8988T (cell line): ENCODE results near the gene CTTNBP2.

Source experiments
- DNase-seq: peaks from one replicate; pipeline ENCODE4 v3.0.0; 2011

CTTNBP2 gene

GRCh38 chr7:117873310-117874190, at the start of gene CTTNBP2:
Gene CTTNBP2 (minus strand): TSS chr7:117873441. CDS start chr7:117873415, 26 bp downstream.
- no peak for DNase-seq

DNA sequence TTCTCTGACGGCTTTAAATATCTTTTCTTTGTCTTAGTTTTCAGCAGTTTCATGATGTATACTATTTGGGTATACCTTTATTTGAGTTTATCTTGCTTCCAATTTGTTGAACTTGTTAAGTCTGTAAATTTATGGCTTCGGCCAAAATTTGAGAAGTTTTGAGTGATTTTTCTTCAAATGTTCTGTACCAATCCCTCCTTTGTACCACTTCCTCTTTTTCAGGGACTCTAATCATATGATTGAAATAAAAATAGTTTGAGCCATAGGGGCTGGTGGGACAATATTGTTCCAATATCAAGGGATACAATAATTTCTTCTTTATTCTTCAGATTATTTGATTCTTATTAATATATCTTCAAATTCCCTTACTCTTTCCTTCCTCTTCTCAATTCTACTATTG, 43.1 kb upstream of the CTTNBP2 start:
- no peak for DNase-seq

- no peak for DNase-seq
Measured at GRCh38 chr7:117912421-117912820, 39.2 kb upstream of the CTTNBP2 start.

DNA sequence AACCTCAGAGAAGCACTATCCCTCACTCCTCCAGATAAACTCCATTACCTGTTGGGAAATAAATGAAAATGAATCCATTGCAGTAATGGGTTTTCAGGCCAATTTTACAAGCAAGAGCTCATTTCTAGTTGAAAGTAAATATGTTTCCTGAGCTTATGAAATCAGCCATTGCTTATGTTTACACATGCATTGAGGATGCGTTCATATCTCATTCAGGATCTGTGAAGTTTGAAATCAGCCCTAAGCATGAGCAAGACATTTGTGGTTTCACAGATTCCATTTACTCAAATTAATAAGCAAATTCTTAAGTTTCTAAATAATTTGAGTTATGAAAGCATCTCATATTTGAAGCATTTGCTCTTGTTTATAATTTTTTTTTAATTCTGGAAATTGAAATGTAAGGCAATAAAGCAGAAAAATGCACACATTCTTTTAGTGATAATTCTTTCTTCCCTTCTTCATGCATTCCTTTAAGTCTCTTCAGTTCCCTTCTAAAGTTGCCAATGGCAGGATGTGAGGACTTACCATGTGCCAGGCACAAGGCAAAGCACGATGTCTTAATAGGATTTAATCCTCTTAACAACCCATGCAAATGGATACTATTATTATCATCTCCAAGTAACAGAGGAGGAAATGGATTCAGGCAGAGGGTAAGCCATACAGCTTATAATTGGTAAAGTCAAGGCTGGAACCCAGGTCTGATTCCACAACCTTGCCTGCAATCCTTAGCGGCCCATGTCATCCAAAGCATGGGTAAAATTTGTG, 35.0 kb upstream of the CTTNBP2 start:
- DNase-seq: no peak

DNA sequence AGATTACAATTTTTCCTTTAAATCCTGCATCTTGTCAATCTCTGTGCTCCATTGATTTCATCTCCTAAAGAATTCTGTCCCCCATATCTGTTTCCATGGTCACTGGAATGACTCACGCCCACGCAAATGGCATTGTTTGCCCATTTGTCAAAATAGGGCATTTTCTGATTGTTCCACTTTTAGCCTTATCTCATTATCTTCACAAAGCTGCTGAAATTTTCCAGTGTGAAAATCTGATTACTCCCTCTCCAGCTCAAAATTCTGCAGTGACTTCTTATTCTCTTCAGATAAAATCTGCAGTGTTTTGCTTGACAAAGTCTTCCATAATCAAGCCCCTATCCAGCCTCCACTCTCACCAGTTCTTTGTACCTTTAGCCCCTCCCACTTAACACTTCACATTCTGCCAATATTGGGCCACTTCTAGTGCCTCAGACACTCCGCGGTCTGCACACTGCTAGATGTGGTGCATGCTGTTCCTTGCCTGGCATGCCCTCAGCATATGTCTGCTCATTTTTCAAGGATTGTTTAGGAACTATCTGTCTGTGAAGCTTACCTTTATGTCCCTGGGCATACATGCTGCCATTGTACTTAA, 33.9 kb upstream of the CTTNBP2 start:
- no peak for DNase-seq

DNA sequence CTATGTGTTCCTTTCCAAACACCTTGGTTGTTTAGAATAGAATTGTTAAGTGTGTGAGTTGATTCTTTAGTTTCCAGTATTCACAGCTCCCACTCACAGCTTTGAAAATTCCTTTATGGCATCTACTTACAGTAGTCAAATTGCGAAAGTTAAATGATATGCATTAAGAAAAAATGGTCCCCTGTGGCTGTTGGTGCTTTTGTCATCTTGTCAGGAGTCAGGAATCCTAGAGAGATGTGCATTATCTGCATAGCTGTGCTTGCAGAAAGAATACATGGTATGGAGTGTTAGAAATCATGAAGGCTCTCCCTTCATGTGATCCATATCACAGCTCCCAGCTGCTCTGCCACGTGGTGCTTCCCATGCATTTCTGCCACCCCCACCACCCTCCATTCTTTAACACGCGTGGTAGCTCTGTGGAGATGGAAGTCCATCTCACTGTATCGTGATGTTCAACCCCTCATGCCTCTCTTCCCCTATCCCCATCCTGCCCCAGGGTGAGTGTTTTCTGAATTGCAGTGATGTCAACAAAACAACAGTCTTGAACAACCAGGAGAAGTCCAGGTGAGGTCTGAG, 29.2 kb upstream of the CTTNBP2 start:
- DNase-seq: no peak

DNA sequence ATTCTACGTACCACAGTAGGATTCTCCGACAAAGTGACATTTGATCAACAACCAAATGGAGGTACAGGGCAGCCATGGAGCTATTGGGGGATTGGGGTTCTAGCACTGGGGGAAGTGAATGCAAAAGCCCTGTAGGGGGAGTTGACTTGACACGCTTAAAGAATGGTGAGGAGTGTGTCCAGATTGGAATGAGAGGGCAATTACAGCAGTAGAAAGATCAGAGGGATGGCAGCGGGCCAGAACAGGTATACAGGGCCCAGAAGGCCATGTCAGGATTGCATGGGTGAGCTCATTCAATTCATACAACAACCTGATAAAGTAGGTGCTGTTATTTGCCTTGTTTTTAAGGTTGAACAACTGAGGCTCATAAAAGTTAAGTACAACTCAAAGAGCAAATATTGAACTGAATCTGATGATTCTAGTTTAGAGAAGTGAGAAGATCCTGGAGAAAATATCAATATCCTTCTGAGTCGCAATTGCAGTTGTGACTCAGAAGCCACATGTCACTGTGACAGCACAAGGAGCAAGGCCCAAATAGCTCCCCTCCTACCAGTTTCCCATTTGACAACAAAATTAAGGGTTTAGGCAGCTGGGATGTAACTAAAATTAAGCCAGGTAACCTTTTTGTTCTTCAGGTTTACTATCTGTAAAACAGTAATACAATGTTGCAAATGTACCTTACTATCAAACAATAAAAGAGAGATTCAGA, 28.0 kb upstream of the CTTNBP2 start:
- no peak for DNase-seq

GRCh38 chr7:117896339-117896738, 23.1 kb upstream of the CTTNBP2 start:
- DNase-seq: no peak

- DNase-seq: no peak
Measured at GRCh38 chr7:117895276-117895675, 22.0 kb upstream of the CTTNBP2 start.

GRCh38 chr7:117894037-117894436, 20.8 kb upstream of the CTTNBP2 start:
- DNase-seq: no peak

DNA sequence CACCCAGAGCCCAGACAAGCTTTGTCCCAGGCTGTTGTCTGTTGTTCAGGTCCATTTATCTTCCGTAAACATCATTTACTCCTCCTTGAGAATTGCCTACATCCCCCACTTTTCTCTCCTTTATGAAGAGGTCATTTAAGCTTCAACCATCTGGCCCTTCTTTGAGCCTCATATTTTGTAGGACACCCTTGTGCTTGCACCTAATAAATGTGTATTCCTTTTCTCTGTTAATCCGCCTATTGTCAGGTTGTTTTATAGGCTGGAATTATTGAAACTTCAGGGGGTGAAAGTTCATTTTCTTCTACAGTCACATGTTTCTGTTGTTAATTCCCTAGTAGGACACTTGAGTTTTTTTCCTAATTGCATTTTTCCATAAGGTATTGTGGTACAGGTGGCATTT, 19.6 kb upstream of the CTTNBP2 start:
- no peak for DNase-seq

GRCh38 chr7:117889611-117890010, 16.4 kb upstream of the CTTNBP2 start:
- DNase-seq: no peak

GRCh38 chr7:117888627-117889026, 15.4 kb upstream of the CTTNBP2 start:
- DNase-seq: no peak

GRCh38 chr7:117882594-117882993, 9.4 kb upstream of the CTTNBP2 start:
- no peak for DNase-seq

- DNase-seq: no peak
Measured at GRCh38 chr7:117876761-117877160, 3.5 kb upstream of the CTTNBP2 start.

GRCh38 chr7:117875566-117875965, 2.3 kb upstream of the CTTNBP2 start:
- DNase-seq: no peak

- DNase-seq: no peak
Measured at GRCh38 chr7:117874191-117874700, 1.0 kb upstream of the CTTNBP2 start.

DNA sequence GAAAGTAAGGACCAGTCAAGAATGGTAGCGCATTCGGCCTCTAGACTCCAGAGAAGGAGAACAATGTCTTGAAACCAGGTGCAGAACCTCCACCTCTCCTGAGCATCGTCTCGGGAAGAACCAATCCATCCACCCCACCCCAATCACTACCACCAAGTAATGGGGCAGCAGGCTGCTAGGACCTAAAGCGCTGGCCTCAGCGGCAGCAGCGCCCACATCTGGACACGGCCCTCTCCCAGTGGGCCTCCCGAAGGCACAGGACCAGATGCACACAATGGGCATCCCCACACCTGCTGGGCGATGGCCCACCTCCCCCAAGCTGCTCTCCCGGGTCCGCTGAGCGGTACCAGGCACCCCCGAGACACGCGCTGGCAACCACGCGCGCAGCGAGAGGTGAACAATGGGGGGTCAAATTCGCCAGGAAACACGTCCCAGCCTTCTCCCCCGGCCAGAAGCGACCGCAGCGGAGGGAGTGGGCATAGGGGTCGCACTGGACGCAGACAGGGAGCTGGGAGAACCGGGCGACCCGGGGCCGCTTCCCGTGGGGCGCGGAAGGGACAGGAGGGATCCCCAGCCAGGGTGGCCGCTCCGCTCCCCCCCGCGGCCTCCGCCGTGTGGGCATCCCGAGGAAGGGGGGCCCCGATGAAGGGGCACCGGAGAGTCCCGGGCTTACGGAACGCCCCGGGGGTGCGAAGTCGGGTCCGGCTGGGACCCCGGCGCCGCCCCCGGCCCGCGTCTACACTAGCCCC, 506 bp downstream of the CTTNBP2 start:
- DNase-seq: no peak

- no peak for DNase-seq
Measured at GRCh38 chr7:117871778-117872538, 1.3 kb downstream of the CTTNBP2 start.

- no peak for DNase-seq
Measured at GRCh38 chr7:117871401-117871777, 1.9 kb downstream of the CTTNBP2 start.
